Eye (tissue), 1 donor: ENCODE measurements around the gene MED22.

Source experiments
- DNase-seq: peaks from one replicate; pipeline ENCODE4 v3.0.0-alpha.2; 2015

Gene MED22

GRCh38 chr9:133375724-133376654, 28.1 kb upstream of the MED22 start, which contains the start of the genes STKLD1 and SURF4:
TSS of gene STKLD1 (plus strand) at chr9:133376366. CDS start at chr9:133376474, 108 bp downstream.
TSS of gene SURF4 (minus strand) at chr9:133376060. CDS start at chr9:133375969, 91 bp downstream.
- peak; percentile 98 for DNase-seq

- DNase-seq = peak; percentile 63
Observed at GRCh38 chr9:133375116-133375723, 27.3 kb upstream of the MED22 start.

GRCh38 chr9:133374612-133375115, 26.7 kb upstream of the MED22 start:
- no peak for DNase-seq

GRCh38 chr9:133372144-133372543, 24.2 kb upstream of the MED22 start:
- no peak for DNase-seq

GRCh38 chr9:133371261-133371711, 23.4 kb upstream of the MED22 start:
- no peak for DNase-seq

DNA sequence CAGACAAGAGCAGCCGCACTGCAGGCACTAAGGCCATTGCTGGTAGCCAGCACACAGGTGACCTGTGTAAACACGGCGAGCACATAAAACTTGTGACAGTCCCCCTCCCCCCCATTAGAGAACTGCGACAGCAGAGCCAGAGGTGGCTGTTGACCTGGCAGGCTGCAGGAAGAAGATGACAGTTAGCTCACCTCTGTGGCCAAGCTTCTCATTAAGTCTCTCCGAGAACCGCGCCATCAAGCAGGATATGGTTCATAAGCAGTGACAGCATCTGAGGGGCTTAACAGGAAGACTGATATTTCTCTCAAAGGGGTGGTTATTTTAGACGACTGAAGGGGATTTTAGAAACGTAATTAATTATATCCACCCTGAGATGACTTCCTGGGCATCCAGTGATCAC, 22.8 kb upstream of the MED22 start:
- DNase-seq = no peak

DNA sequence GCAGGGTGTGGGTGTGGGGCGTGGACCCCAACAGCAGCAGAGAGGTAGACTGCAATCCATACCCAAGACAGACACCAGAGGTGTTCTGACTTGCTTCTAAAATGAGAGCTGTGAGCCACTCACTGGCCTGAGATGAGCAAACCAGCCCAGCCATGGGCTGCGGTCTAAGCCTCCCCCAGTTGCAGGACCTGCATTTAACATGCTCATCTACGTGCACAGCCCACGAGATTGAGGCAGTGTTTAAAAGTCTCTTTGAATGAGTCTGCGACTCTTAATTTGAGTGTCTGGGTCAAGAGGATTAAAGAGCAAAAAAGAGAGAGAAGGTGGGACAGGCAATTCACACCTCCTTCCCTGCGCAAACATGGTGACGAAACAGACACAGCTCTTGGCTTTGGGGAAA, 22.0 kb upstream of the MED22 start:
- no peak for DNase-seq

- DNase-seq = no peak
Observed at GRCh38 chr9:133369422-133369821, 21.5 kb upstream of the MED22 start.

DNA sequence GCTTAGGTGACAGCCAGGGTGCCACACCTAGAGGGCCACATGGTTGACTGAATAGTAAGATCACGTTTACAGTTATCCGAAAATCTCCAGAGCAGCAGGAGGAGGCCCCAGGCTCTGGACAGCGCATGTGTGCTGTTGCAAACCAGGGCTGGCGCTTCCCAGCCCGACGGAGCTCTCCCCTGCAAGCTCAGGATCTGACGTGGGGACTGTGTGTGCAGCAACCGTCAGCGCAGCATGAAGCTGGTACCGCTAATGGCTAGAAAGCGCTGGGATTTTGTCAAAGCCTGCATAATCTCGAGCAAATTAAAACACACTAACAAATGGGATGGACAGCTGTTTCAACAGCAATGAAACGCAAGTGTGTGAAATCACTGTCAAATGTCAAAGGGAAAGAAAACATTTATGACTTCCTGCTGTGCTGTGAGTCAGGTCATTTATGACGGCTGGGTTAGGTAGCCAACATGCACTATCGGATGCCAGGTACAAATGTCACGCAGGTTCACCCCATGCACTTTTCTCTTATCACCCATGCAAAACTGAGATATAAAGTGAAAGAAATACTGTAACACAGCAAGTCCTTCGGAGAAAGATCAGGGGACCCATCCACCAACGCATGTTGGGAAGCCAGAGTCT, 20.4 kb upstream of the MED22 start:
- DNase-seq = no peak

GRCh38 chr9:133367778-133368177, 19.8 kb upstream of the MED22 start:
- DNase-seq = no peak

DNA sequence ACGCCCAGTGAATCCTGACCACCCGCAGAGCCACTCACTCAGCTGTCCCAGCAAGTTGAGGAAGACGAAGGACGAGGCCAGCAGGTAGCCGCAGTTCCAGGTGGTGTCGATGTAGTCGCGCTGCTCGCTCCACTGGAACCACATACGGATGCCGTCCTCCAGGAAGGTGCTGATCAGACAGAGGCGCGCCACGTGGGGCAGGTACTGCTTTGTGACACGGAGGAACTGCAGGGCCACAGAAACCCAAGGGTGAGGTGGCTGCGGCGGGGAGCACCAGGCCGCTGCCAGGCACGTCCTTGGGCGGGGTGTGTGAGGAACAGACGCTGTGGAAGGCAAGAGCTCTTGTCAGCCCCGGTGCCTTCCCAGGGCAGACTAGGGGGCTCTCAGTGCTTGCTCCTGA, 19.3 kb upstream of the MED22 start:
- DNase-seq = no peak

GRCh38 chr9:133366435-133366834, 18.5 kb upstream of the MED22 start:
- DNase-seq = no peak

- no peak for DNase-seq
Observed at GRCh38 chr9:133362359-133363044, 14.6 kb upstream of the MED22 start.

DNA sequence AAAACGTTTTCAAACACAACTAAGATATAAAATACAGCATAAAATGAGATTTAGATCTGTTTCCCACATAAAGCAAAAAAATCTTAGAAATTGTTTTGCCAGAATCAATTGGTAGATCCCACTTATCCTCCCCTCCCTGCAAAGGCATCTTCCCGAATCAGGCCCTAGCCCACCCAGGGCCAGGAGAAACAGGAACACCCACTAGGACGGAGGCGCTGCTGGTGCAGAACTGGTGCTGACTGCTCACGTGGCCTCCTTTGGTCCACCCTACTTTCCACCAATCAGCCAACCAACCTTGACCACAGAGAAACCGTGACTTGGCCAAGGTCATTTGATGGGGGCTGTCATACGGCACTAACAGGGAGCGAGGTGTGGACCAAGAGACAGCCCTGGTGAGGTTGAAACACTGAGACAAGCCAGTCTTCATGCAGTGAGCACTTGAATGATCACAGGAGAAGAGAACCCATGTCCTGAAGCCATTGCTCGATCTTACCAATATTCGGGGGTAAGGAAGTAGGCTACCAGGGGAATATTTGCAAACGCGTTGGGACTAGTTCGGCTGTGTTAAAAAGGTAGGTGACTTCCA, 13.7 kb upstream of the MED22 start:
- DNase-seq = no peak

DNA sequence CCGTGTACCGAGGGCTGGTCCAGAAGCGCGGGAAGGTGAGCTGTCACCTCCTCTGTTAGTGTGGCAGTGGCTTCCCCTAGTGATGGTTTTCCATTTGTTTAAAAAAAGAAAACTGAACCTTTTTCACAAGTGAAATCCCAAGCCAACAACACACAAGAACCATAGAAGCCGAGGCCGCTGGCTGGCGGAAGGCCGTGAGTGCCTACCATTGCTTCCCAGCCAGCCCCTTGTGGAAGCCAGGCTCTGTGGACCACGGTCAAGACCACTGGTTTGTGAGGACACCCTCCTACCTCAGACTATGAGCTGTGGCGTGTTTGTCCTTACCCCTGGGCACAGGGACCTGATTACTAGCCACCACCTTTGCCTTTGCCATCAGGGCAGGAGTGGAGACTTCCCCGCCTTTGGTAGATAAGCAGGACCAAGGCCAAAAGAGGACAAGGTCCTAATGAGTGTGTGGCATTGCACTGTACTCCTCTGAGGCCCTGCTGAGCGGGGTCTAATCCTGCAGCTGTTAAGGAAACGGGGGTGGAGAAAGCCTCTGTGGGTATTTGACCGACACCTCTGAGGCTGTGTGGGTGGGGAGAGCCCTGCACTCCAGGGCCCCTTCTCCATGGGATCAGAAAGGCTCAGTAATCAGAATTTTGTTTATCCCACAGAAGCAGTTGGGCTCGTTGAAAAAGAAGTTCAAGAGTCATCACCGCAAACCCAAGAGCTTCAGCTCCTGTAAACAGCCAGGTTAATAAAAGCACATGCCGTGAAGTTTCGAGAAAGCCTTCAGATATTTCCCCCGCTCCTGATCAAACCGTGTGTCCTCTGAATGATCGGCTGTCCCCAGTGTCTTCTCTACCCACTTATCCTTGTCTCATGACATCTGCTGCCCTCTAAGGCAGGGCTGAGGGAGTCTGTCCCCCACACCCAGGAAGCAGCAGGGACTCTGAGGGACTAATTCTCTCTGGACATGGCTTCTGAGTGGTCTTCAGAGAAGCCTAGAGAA, 12.8 kb upstream of the MED22 start:
- no peak for DNase-seq

DNA sequence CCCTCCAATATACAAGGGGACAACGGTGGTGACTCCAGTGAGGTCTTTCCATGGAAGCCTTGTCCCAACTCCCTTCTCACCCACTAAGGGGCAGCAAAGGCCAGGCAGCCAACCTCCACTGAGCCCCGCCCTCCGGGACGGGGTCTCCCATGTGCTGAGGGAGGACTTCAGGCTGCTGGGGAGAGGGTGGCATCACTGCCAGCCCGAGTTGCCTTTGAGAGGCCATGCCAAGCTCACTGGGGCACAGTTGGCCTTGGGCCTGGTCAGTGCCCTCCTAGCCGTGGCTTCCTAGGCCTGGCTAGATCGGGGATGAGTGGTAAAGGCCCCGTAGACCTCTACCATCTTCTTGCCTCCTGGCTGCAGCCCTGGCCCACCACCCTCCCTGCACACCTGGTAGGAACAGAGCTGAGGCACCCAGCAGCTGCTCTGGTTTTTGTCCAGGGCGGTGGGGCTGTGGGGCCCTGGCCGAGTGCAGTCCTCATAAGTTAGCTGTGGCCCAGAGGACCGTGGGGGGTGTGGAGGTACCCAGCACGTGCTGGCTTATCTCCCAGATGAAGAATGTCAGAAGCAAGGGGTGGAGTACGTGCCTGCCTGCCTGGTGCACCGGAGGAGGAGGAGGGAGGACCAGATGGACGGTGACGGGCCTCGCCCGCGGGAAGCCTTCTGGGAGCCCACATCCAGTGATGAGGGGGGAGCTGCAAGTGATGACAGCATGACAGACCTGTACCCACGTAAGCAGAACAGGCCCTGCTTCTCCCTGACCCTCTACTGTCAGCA, 11.7 kb upstream of the MED22 start:
- DNase-seq = peak; percentile 34

DNA sequence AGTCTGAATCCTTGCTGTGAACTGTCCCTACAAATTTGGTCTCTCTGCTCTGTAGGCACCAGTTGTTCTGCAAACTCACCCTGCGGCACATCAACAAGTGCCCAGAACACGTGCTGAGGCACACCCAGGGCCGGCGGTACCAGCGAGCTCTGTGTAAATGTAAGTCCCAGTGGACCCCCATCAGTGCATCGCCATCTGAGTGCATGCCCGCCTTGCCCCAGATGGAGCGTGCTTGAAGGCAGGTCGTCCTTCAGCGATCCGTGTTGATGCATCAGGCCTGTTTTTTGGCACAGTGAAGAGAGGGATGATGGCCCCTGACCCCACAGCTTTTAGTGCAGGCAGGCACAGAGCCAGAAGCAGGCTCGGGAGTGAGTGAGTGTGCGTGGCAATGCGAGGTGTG, 9.7 kb upstream of the MED22 start:
- DNase-seq = no peak

- peak; percentile 93 for DNase-seq
Observed at GRCh38 chr9:133356391-133357091, 8.6 kb upstream of the MED22 start, which contains the start of the genes SURF1 and SURF2. TSS of gene SURF1 (minus strand) at chr9:133356487. CDS start at chr9:133356453, 34 bp downstream. TSS of gene SURF2 (plus strand) at chr9:133356550. CDS start at chr9:133356593, 43 bp downstream.

GRCh38 chr9:133355881-133356357, 8.0 kb upstream of the MED22 start:
- DNase-seq = peak; percentile 35
